NCI-H2227 (cell line): ENCODE results near the gene ITPR2.
"Not testable (repeated sequence)": the region's sequence is repeated elsewhere in the genome, so short reads cannot be mapped to it uniquely, and the experiment has no call there.

Experiments
- DNase-seq: peaks from one replicate; lab custom pipeline; 2025; ENCODE audit not compliant: unreplicated experiment; lab: John Stamatoyannopoulos, UW

The ITPR2 gene

DNA sequence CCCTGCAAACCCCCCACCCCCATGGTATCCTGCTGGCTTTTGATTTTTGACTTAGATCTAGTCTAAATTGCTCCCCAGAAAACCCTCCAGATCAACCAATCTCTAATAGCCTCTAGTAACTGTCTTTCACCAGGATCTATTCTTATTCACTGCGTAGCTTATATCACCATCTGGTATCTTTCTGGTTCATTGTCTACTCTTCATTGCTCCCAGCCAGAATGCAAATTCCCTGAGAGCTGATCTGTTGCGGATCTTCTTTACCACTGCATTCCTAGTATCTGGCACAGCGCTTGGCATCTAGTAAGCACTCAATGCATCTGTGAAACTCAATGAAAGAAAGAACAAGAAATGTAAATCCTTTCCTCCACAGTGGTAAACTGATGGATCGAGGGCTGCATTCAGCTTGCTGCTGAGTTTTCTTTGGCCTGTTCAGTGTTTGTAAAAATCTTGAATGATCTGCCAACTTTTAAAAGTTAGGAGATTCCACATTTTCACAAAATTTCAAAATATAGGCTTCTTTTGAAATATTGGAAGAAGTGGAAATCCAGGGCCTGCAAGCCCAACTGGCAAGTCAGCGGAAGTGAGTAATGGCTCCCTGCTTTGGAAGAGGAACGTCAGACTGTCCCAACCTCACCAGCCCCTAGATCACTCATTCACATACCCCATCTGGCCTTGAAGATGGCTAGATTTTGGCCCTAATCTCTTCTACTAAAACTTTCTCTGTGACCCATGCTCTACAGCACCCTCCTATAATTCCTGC is 363.4 kb downstream of the ITPR2 start:
- DNase-seq: no peak

DNA sequence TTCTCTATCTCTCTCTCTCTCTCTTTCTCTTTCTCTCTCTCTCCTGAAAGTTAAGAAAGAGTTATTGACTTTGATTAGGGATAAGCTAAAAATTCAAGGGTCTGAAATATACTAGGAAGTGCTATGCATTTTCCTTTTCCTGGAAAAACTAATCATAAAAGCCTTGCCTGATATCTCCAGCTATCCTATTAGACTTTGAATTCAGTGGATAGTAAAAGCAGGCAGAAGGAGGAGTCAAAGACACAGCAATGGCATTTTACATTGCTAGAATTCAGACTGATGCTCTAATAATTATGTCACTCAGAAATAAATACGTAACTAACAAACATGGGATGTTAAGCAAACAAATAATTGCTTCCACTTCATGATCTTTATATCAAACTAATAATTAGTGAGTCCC is 365.6 kb downstream of the ITPR2 start:
- no peak for DNase-seq

GRCh38 chr12:26466726-26467125 is 366.3 kb downstream of the ITPR2 start:
- DNase-seq: no peak

- no peak for DNase-seq
These were observed 367.4 kb downstream of the ITPR2 start for GRCh38 chr12:26465419-26466097.

DNA sequence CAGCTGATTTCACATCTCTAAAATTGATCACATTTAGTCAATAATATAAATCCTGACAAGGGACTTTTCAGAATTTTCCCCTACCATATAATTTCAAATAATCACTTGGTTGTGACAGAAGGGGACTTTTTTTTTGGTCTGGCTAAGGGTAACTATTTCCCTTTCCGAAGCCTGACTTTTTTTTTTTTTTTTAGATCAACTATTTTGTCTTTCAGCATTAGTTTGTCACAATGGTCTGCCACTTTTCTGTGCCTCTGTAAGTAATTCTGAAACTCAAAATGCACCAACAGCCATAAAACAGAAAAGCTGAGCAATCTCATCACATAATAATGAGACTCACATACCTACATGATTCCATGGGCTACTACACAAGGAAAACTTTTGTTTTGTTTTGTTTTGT is 371.2 kb downstream of the ITPR2 start:
- DNase-seq: no peak

- no peak for DNase-seq
These were observed 372.6 kb downstream of the ITPR2 start for GRCh38 chr12:26460361-26460760.

DNA sequence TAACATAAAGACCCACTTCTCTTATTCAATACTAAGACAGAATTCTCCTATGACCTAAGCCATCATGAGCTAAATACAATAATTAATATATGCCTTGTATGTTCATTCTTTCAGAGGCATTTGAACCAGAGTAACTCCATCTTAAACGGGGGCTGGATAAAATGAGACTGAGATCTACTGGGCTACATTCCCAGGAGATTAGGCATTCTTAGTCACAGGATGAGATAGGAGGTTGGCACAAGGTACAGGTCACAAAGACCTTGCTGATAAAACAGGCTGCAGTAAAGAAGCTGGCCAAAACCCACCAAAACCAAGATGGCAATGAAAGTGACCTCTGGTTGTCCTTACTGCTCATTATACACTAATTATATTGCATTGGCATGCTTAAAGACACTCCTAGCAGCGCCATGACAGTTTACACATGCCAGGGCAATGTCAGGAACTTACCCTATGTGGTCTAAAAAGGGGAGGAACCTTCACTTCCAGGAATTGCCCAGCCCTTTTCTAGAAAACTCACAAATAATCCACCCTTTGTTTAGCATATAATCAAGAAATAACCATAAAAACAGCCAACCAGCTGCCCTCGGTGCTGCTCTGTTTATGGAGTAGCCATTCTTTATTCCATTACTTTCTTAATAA is 376.9 kb downstream of the ITPR2 start:
- no peak for DNase-seq

DNA sequence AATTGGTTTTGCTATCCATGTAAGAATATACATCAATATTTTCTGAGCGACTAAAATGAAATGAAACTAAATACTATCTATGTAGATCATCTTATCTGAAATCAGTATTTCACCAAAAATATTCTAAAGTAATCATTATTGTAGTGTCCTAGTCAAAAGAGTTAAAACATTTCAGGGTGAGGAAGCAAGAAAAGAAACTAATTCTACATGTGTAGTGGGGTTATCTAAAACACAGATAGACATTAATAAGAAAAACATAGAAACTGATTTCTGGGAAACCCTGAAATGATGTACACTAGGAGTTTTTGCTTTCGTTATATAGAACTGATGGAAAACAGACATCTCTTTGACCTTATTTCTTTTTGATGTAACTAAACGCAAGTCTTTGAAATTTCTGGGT is 379.7 kb downstream of the ITPR2 start:
- no peak for DNase-seq

DNA sequence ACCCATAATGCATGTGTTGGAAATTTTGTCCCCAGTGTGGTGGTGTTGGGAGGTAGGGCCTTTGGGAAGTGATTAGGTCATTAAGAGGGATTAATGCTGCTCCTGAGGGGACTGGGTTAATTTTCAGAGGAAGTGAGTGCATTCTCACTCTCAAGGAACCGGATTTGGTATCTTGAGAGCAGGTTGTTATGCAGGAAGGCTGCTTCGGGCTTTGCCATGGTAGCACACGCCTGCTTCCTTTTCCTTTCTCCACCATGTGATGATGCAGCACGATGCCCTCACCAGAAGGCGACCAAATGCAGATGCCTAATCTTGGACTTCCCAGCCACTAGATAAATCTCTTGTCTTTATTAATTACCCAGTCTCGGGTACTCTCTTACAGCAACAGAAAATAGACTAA is 380.5 kb downstream of the ITPR2 start:
- no peak for DNase-seq

DNA sequence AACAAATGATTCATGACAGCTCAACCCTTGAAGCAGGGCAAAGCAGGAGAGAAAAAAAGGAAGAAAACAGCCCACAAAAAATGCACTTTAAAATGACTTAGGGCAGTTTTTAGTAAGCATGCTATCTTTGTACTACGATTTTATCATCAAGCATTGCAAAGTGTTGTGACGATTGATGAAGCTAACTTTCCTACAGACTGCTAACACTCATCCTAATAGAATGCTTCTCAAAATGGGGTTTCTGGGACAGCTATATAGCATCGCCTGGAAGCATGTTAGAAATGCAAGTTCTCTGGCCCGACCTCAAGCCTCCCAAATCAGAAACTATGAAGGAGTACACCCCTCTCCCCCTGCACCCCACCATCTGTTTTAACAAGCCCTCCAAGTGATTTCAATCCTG is 381.2 kb downstream of the ITPR2 start:
- DNase-seq: no peak

- no peak for DNase-seq
These were observed 387.1 kb downstream of the ITPR2 start for GRCh38 chr12:26445909-26446308.

DNA sequence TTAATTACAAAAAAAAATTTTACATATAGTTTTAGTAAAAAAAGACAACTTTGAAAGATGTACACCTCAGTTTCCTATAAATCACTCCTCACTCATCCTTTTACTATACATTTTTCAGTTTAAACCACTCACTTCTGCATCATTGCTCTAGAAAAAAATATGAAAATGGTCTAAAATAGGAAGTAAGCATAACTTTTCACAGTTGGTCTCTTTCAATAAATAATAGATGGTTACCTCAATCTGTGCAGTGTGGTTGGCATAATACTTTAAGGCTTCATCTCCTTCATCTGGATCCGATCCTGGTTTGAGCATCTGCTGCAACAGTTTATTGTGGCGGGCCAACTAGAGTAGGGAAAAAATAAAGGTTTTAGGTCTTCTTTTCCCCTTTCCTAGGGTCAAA is 389.7 kb downstream of the ITPR2 start:
- no peak for DNase-seq

DNA sequence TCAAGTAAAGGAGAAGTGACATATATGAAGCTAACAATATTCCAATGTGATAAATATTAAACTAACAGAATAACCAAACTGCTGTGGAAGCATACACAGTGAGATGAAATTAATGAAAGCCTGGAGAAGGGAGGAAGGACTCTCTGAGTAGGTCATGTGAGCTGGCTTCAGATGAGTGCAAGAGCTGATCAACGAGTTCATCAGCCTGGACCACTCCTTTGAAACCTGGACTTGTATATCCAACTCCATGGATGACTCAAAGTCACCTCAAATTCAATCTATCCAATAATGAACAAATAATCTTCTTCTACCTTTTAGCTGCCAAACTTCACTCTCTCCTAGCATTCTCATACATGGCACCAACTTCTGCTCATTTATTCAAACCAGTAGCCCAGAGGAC is 391.6 kb downstream of the ITPR2 start:
- no peak for DNase-seq

DNA sequence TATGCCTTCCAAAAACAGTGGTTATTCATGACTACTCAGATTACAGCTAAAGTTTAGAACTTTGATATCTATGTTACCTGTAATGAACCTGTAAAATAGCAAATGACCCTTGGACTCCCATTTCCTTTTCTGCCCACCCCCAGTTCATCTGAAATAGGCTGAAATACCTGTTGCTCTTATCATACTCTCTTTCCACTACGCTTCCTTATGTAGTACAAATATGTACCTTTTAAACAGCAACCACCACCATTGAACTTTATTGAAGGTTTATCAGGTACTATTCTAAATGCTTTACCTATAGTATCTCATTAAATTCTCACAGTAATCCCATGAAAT is 398.0 kb downstream of the ITPR2 start:
- DNase-seq: no peak

DNA sequence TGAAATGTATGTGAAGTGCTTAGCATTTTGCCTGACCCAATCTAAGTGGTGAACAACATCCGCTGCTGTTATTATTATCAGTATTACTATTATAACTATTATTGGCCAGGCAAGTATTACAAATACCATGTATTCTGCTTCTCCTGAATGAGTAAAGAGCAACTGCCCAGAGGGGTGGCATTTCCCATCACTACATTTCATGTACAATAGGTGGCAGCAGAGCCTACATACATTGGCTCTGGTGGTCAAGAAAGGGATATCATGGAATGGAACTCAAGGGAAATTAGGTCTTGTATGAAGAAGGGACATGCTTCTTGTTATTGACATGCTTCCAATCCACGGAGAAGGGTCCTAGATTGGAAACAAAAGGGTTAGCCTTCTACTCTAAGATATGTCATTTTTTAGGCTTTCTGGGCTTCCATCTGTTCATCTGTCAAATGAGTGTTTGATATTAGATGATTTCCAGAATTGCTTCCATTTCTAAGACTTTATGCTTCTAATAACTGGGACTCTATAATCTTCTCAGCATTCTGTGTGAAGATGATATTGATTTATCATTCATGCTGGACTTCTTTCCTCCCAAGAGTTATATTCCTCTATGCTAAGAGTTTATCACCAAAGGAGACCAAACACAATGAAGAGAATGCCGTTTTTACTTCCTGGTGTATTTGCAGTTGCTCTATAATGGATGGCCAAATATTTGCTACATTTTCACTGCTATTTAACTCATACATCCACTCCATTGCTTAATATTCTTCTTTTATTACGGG is 398.5 kb downstream of the ITPR2 start:
- DNase-seq: no peak

- DNase-seq: not testable (repeated sequence)
These were observed 399.3 kb downstream of the ITPR2 start for GRCh38 chr12:26433701-26434100.

DNA sequence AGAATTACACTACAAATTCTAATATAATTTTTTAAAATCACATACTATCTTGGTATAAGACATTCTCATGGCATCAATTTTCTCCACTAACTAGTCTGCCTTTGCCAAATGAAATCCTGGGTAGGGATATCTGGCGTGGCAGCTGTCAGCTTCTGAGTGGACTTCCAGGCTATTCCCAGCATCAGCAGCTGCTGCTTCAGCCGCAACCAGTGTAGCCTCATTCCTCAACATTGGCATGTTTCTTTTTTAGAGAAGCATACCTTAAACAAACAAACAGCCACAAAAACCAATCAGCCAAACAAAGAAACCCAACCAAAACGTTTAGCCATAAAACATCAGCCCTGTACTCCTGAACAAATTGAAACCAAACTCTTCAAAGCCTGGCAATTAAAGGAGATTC is 401.8 kb downstream of the ITPR2 start:
- DNase-seq: no peak

- not testable (repeated sequence) for DNase-seq
These were observed 402.4 kb downstream of the ITPR2 start for GRCh38 chr12:26430596-26430995.

DNA sequence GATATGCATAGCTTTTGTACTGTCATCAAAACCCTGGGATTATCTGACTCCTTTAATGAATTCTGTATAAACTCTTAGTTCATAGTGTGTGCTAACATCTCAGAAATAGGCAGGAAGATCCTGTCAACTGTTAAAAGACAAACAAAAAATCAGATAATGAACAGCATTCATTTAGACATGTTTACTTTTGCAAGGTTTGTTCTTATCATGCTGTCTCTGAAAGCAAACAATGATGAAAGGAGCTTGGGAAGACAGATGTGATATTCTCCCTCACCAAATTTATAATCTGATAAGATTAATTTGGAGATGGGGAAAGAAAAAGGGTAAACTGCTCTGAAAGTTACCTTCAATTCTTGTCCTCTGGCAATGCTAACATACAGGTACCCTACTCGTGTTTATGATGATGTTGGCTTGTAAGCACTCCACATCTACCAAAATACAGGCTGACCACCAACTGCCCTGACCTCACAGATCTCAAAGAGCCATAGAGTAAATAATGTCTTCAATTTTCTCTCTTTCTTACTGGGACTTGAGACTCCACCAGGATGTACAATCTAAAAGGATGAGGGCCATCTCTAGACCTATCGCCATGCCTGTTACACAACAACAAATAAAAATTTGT is 403.8 kb downstream of the ITPR2 start:
- DNase-seq: no peak

DNA sequence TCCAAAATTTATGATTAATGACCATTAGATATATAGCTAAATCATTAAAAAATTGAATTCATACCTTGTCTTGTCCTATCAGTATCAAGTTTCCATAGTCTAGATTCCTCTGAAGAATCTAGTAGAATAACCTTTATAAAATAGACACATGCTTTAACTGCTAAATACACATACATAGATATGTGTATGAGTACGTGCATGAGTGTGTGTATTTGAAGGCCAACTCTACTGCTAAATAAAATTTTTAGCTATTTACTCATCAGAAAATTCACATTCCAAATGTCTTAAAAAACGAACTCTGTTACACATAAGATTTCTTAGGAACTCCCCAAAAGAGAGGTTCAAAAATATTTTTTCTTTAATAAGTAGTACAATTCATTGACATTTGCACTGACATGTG is 404.6 kb downstream of the ITPR2 start:
- no peak for DNase-seq

GRCh38 chr12:26426652-26427051 is 406.3 kb downstream of the ITPR2 start:
- DNase-seq: no peak
